Stimulated activated CD8-positive, alpha-beta memory T cell treated with anti-CD3 and anti-CD28 coated beads, Interleukin-15, amount 100 ng/mL, for 1 hour (primary cell): Measurements from ENCODE around the gene LAMA1.

ENCODE experiments used
- DNase-seq: peaks from one replicate; pipeline ENCODE4 v3.0.0-alpha.2; 2020; ENCODE audit warnings: low read depth

Gene LAMA1

GRCh38 chr18:7105268-7105667 lies 12.3 kb downstream of the LAMA1 start:
- no peak for DNase-seq

- DNase-seq = no peak
These were observed 12.9 kb downstream of the LAMA1 start for GRCh38 chr18:7104649-7105048.

GRCh38 chr18:7102131-7102530 lies 15.5 kb downstream of the LAMA1 start:
- no peak for DNase-seq

DNA sequence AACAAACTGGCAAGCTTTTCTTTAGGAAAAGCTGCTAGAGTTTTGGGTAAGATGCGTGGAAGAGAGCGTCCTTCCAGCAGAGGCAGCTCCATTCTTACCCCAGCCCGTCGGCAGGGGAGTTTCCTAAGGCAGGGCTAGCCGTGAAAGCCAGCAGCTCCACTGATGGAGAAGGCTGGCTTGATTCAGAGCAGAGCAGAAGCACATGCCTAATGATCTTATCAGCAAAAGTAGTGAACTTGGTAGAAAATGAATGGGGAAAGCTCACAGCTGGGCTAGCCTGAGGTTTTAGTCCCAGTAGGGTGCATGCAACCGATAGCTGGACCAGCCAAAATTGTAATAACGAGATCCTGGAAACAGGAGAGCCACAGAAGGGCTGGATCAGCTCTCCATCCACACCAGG lies 20.8 kb downstream of the LAMA1 start:
- DNase-seq = no peak

DNA sequence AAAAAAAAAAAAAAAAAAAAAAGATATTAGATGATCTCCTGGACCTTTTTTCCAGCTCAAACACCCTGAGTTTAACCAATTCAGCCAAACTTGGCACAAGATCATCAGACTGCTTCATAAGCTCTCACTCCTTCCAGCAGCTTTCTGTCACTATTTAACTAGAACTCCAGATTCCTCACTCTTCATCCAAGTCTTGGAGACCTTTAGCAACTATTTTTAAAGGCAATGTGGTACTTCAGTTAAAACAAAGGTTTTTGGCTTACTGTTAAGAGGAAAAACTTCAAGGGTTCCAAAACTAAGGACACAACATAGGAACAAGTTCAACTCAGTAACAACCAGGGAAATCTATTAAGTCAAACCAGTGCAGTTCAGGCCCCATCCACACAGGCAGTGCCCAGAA lies 23.2 kb downstream of the LAMA1 start:
- DNase-seq = no peak

DNA sequence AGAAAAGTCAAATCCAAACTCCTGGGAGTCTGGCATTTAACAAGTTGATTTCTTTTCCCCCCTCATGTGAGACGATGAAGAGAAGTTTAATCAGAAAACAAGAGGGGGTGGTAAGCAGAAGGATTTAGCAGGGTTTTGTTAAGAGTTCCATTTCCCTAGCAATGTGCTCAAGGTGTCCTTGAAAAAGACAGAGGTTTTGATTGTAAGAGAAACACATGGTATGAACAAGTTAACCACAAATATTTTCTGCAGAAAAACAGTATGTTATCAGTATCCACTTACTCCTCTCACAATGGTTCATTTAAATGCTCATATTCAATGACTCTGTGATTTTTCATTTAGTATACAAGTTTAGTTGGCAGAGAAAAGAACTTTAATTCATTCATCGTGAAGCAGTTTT lies 26.8 kb downstream of the LAMA1 start:
- DNase-seq = no peak

- no peak for DNase-seq
These were observed 28.2 kb downstream of the LAMA1 start for GRCh38 chr18:7089369-7089768.

DNA sequence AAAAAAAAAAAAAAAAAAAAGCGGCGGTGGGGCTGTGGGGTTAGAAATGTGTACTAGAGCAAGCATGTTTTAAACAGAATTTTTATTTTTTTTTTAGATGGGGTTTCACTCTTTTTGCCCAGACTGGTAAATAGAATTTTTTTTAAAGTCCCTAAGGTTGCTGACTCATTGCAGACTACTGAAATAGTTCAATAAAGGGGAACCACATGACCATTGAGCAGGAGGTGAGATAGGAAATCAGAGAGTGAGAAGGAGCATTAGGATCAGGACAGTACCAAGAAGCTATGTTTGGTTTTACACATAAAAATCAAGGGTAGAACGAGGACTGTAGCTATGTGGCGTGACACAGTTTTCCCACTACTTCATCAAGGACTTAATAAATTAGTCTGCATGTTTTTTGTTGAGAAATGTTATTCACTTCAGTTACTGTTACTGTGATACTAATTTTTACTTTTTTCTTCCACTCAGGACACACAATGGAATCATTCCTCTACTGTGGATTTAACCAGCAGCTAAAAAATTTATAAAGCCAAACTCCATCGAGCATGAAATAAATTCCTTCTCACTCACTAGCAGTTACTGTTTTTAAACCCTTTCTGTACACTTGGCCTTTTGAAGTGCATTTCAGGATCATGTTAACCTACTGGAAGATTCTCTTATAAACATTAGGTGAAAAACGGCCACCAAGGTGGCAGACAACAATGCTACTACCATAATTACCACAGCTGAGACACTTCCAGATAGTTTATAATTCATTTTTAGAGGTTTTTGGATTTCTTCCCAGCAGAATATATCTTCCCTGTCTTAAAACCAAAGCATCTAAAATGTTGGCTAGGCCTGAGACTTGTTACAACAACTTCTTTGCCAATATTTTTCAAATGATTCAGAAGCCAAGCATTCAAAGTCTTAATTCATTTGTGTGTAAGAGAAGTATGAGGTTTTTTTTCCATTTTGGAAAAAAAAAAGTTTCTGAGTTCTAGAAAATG lies 33.2 kb downstream of the LAMA1 start:
- no peak for DNase-seq

DNA sequence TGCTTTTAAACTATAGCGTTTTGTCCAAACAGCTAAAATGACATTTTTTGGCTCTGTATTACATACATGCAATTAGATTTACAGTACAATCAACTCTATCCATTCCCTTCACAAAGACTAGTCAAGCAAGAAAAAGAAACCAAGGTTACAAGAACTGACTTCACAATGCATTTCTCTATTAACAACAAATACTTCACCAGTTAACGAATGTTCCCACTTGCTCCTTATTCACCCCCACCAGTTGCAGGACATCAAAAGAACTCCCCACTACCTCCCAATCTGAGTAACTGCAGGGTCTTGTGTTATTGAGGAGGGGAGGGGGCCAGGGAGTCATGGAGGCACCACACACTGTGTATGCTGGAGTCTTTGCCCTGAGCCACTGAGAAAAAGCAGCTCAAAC lies 34.9 kb downstream of the LAMA1 start:
- DNase-seq = no peak

DNA sequence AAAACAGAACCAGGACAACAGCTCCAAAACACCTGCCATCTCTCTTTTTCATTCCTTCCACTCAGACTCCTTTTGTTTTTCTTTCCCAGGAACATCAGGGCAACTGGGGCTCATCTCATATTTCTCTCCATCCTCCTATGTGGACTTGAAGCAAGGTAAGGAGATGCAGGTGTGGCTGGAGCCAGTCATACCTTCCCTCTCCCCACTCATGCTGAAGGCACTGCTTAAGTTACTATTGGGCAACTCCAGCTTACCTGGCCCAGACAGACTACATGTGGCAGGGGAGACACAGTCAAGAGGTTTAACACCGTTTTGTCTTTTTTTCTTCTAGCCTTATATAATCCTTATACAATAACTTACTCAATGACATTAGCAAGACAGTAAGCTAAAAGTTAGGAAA lies 38.4 kb downstream of the LAMA1 start:
- DNase-seq = no peak

DNA sequence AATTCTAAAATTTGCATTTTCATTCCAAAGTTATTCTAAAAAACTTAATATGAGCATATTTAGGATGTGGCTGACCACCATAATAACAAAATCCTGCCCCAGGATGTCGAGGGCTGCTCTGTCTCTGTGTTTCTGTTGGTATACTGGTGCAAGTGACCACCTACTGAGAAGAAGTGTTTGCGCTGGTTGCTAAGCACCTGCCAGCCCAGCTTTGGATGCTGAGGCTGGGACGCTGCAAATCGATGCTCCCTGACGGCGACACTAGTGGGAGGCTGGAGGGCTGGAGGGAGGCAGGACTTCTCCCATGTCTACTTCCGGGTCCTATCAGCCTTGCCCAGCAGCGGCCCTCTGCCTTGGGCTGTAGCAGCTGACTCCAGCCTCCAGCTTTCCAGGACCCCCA lies 45.0 kb downstream of the LAMA1 start:
- no peak for DNase-seq

- DNase-seq = no peak
These were observed 46.0 kb downstream of the LAMA1 start for GRCh38 chr18:7071600-7071999.

GRCh38 chr18:7070466-7070865 lies 47.1 kb downstream of the LAMA1 start:
- DNase-seq = no peak

- no peak for DNase-seq
These were observed 48.6 kb downstream of the LAMA1 start for GRCh38 chr18:7068871-7069590.

DNA sequence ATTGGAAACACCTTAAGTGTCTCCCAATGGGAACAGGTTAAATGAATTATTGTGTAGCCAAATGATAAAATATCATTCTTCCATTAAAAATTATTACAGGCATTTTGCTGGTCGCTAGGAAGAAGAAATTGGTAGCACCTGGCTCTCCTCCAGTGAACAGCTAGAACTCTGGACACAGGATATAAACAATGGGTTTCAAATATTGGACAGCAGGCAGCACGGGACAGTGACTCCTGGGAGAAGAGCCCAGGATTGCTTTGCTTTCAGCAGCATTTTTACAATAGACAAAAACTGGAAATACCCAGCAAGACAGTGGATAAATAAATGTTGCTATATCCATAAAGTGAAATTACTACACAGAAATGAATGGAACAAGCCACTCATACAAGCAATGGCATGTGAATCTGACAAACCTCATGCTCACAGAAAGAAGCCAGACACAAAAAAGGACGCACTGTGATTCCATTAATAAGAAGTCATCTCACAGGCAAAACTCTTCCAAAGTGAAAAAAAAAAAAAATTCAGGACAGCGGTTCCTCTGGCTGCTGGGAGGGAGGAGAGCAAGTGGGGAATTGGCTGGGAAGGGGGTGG lies 50.5 kb downstream of the LAMA1 start:
- DNase-seq = no peak

- no peak for DNase-seq
These were observed 51.9 kb downstream of the LAMA1 start for GRCh38 chr18:7065736-7066135.

GRCh38 chr18:7064346-7064745 lies 53.3 kb downstream of the LAMA1 start:
- no peak for DNase-seq

DNA sequence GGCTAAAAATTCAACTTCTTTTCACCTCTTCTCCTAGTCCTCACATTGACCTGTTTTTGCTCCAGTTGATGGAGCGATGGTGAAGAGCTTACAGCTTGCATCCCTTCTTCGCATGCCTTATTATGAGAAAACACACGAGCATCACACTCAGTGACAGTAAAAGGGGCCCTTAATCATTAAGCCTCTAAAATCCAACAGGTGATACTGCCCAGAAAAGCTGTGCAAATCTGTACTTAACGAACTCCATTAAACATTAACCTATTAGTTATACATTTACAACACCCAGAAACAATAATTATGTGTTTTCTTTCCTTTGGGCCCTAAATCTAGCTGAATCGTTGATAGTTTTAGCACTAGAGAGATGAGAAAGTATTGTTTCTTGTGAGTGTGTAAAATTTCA lies 54.8 kb downstream of the LAMA1 start:
- no peak for DNase-seq

DNA sequence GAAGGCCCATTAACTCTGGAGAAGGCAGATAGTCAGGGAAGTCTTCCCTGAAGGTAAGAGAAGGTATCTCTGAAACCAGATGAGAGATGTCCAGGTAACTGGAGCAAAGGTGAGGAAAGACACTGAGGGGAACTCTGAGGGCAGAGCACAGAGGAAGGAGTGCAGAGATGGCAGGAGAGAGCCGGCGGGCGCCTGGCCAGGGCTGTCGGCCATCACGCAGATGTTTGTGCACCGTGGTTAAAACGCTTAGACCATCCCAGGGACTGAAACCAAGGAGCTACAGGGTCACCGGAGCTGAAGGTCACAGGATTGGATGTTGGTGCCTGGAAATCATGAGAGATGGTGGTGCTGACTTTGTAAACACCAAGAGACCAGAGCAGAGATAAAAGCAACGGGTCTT lies 55.4 kb downstream of the LAMA1 start:
- DNase-seq = no peak

DNA sequence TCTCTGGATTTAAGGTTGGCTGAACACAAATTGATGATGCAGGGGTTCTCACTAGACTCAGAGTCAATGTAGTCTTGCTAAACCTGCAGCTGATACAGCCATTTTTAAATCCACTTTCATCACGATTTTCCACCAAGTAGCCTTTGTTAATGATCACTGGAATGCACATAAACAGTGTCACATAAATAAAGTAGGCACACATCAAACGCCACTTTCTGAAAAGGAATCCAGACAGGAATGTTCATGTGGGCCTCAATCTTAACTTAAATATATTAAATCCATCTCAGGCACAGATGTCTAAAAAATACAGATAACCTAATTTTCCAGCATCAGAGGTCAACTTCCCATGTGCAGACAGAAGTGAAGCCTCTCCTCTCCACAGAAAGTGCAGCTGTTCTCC lies 58.3 kb downstream of the LAMA1 start:
- no peak for DNase-seq

GRCh38 chr18:7056026-7056425 lies 61.6 kb downstream of the LAMA1 start:
- no peak for DNase-seq

DNA sequence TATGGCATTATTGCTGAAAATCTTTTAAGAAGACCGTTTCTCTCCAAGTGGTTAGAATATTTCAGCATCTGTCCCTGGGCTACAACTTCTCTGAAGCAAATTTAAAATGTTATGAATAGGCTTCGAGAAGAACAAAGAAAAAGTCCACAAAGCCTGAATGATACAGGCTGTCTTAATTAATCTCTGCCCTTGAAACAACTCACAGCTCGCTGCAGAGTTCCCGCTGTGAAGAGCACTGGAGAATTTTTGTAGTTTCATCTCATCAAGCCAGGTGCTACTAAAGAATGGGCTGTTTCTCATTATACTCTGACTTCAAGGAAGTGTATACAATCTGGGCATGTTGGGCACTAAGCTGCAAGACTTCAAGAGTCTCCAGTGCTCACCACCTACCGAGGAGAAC lies 67.6 kb downstream of the LAMA1 start:
- DNase-seq = no peak

- no peak for DNase-seq
These were observed 69.5 kb downstream of the LAMA1 start for GRCh38 chr18:7048081-7048480.
